H1 (cell line): ENCODE measurements around the gene TFF2. TPM values are rescaled to one million over a fixed set of nuclear protein-coding genes. Genes with fewer than 3 reads are reported as not detected.

ENCODE experiments used
- CTCF ChIA-PET: fragments of 300-600 bp; sonication (Branson Sonifier 250); formaldehyde crosslinking; loops from one replicate; lab custom pipeline; 2021; ENCODE audit not compliant: partially characterized antibody; lab: Charles Lee
- POLR2A ChIA-PET: fragments of 300-600 bp; sonication (Branson Sonifier 250); formaldehyde crosslinking; loops from one replicate; lab custom pipeline; 2021; ENCODE audit warnings: inconsistent platforms; ENCODE audit not compliant: partially characterized antibody; lab: Charles Lee
- DNase-seq, 2 experiments: peaks; one replicate each; pipeline versions ENCODE4 v3.0.0 to v3.0.0-alpha.2; 2010 to 2022; ENCODE audit warnings: low spot score in 2 of 2, low read depth in 1 of 2, mixed read lengths in 1 of 2
- FAIRE-seq: peaks from 2 replicates; lab custom pipeline; 2011; peaks lifted over from hg19 to GRCh38; lab: Jason Lieb, UNC
- H2AFZ ChIP-seq: 2 replicates; pipeline ENCODE4 v1.8.1; 2012; ENCODE audit warnings: low read length, inconsistent platforms
- H2AK5ac ChIP-seq: 2 replicates; pipeline ENCODE4 v1.6.1; 2013; ENCODE audit warnings: low read depth, low read length
- H2BK120ac ChIP-seq: replicated peaks from 2 replicates; pipeline ENCODE3; 2013; ENCODE audit warnings: low read depth, low read length, inconsistent platforms
- H2BK12ac ChIP-seq: 2 replicates; pipeline ENCODE4 v1.6.1; 2013; ENCODE audit warnings: low read depth, low read length
- H2BK15ac ChIP-seq: 2 replicates; pipeline ENCODE4 v1.6.1; 2013; ENCODE audit warnings: low read length
- H2BK20ac ChIP-seq: 2 replicates; pipeline ENCODE4 v1.6.1; 2013; ENCODE audit warnings: low read length
- H2BK5ac ChIP-seq: 2 replicates; pipeline ENCODE4 v1.6.1; 2013; ENCODE audit warnings: low read depth, low read length
- H3K14ac ChIP-seq: 2 replicates; pipeline ENCODE4 v1.6.1; 2013; ENCODE audit warnings: inconsistent platforms; ENCODE audit not compliant: insufficient read length
- H3K18ac ChIP-seq: 2 replicates; pipeline ENCODE4 v1.6.1; 2013; ENCODE audit warnings: low read length; ENCODE audit errors: extremely low read depth
- H3K23ac ChIP-seq: 2 replicates; pipeline ENCODE4 v1.6.1; 2013; ENCODE audit warnings: inconsistent platforms; ENCODE audit not compliant: insufficient read length
- H3K23me2 ChIP-seq: 2 replicates; pipeline ENCODE4 v1.6.1; 2013; ENCODE audit warnings: low read depth, low read length
- H3K27ac ChIP-seq: 2 replicates; pipeline ENCODE4 v1.6.1; 2011; ENCODE audit warnings: low read depth, low read length, inconsistent platforms
- H3K27me3 ChIP-seq, 4 experiments: replicated peaks in 1 of 4; 1 replicate in 1 of 4; 2 replicates in 3 of 4; pipeline versions ENCODE4 v1.6.1 to v1.8.1; 2011 to 2013; ENCODE audit warnings: low read length in 3 of 4, mild to moderate bottlenecking in 3 of 4, inconsistent platforms in 2 of 4, mixed read lengths in 2 of 4, moderate library complexity in 1 of 4; ENCODE audit not compliant: control insufficient read depth in 3 of 4, insufficient read depth in 3 of 4; ENCODE audit errors: extremely low read depth in 1 of 4
- H3K36me3 ChIP-seq, 4 experiments: 2 replicates each; pipeline versions ENCODE4 v1.6.1 to v1.8.1; 2011 to 2013; ENCODE audit warnings: mild to moderate bottlenecking in 4 of 4, low read length in 3 of 4, moderate library complexity in 2 of 4, control low read depth in 1 of 4, inconsistent platforms in 1 of 4; ENCODE audit not compliant: insufficient read depth in 4 of 4, control insufficient read depth in 2 of 4
- H3K4ac ChIP-seq: replicated peaks from 2 replicates; pipeline ENCODE3; 2013; ENCODE audit warnings: low read length, low read depth, mixed read lengths, inconsistent platforms; ENCODE audit not compliant: insufficient read length
- H3K4me1 ChIP-seq, 4 experiments: replicated peaks in 1 of 4; 1 replicate in 1 of 4; 2 replicates in 3 of 4; pipeline versions ENCODE4 v1.6.1 to v1.8.1; 2011 to 2013; ENCODE audit warnings: low read length in 3 of 4, inconsistent platforms in 2 of 4, mixed read lengths in 1 of 4; ENCODE audit not compliant: insufficient read depth in 4 of 4, control insufficient read depth in 3 of 4
- H3K4me2 ChIP-seq, 2 experiments: 2 replicates each; pipeline versions ENCODE4 v1.6.1 to v1.8.1; 2011 to 2013; ENCODE audit warnings: low read depth in 2 of 2, low read length in 2 of 2, control low read depth in 1 of 2, inconsistent platforms in 1 of 2, mild to moderate bottlenecking in 1 of 2; ENCODE audit not compliant: insufficient read depth in 1 of 2
- H3K4me3 ChIP-seq, 4 experiments: fragments of 200-600, 300-600 bp in 1 of 4; sonication (generic), shearing (Covaris generic), sonication (Bioruptor Twin) in 1 of 4; 2 replicates each; pipeline versions ENCODE4 v1.5.1 to v1.8.1; 2011 to 2016; ENCODE audit warnings: low read length in 4 of 4, low read depth in 3 of 4, control low read depth in 2 of 4, inconsistent platforms in 2 of 4, mild to moderate bottlenecking in 2 of 4, mixed read lengths in 1 of 4, moderate library complexity in 1 of 4; ENCODE audit not compliant: insufficient read depth in 2 of 4; ENCODE audit errors: extremely low read depth in 1 of 4
- H3K56ac ChIP-seq: replicated peaks from 2 replicates; pipeline ENCODE3; 2013; ENCODE audit warnings: low read depth, mild to moderate bottlenecking, mixed read lengths, low read length, inconsistent platforms; ENCODE audit not compliant: insufficient read length
- H3K79me1 ChIP-seq: 2 replicates; pipeline ENCODE4 v1.6.1; 2013; ENCODE audit warnings: low read depth, low read length, control low read depth
- H3K79me2 ChIP-seq, 2 experiments: 2 replicates each; pipeline versions ENCODE4 v1.6.1 to v1.8.1; 2012 to 2013; ENCODE audit warnings: low read length in 2 of 2, mild to moderate bottlenecking in 2 of 2, inconsistent platforms in 1 of 2; ENCODE audit not compliant: insufficient read depth in 2 of 2, control insufficient read depth in 1 of 2
- H3K9ac ChIP-seq, 4 experiments: replicated peaks in 1 of 4; 1 replicate in 1 of 4; 2 replicates in 3 of 4; pipeline versions ENCODE4 v1.6.1 to v1.8.1; 2011 to 2013; ENCODE audit warnings: low read depth in 3 of 4, low read length in 3 of 4, control low read depth in 2 of 4, mild to moderate bottlenecking in 2 of 4, moderate library complexity in 2 of 4, inconsistent platforms in 1 of 4; ENCODE audit errors: extremely low read depth in 1 of 4
- H3K9me3 ChIP-seq, 2 experiments: 2 replicates each; pipeline versions ENCODE4 v1.6.1 to v1.8.1; 2012 to 2013; ENCODE audit warnings: mild to moderate bottlenecking in 2 of 2, moderate library complexity in 2 of 2, control low read depth in 1 of 2, inconsistent platforms in 1 of 2, low read depth in 1 of 2, low read length in 1 of 2, mixed read lengths in 1 of 2; ENCODE audit not compliant: insufficient read depth in 2 of 2
- H4K20me1 ChIP-seq, 2 experiments: replicated peaks in 1 of 2; 2 replicates each; pipeline versions ENCODE3 to v1.8.1; 2011 to 2013; ENCODE audit warnings: inconsistent platforms in 2 of 2, low read length in 2 of 2, mild to moderate bottlenecking in 1 of 2; ENCODE audit not compliant: insufficient read depth in 2 of 2, control insufficient read depth in 1 of 2
- H4K5ac ChIP-seq: 2 replicates; pipeline ENCODE4 v1.6.1; 2013; ENCODE audit warnings: low read length, low read depth, mixed read lengths, inconsistent platforms; ENCODE audit not compliant: insufficient read length
- H4K8ac ChIP-seq: 2 replicates; pipeline ENCODE4 v1.8.0; 2013; ENCODE audit warnings: mild to moderate bottlenecking, moderate library complexity, low read length, inconsistent platforms; ENCODE audit not compliant: insufficient read depth; ENCODE audit errors: extremely low read depth
- H4K91ac ChIP-seq: replicated peaks from 2 replicates; pipeline ENCODE3; 2013; ENCODE audit warnings: low read length, mixed read lengths, inconsistent platforms; ENCODE audit not compliant: insufficient read length
- BRCA1 ChIP-seq: IDR thresholded peaks from 2 replicates; pipeline ENCODE4 v1.6.1; 2012; ENCODE audit warnings: low read depth, low read length, improper control_type of control experiment
- EP300 ChIP-seq, 2 experiments: IDR thresholded peaks; 1 replicate in 1 of 2; 2 replicates in 1 of 2; pipeline ENCODE4 v1.6.1; 2011 to 2012; ENCODE audit warnings: low read depth in 2 of 2, low read length in 2 of 2, mild to moderate bottlenecking in 2 of 2, borderline replicate concordance in 1 of 2, inconsistent platforms in 1 of 2, moderate library complexity in 1 of 2
- JUN ChIP-seq: IDR thresholded peaks from 2 replicates; pipeline ENCODE4 v1.6.1; 2011; ENCODE audit warnings: low read depth, mild to moderate bottlenecking, improper control_type of control experiment, low read length
- SP4 ChIP-seq: IDR thresholded peaks from 2 replicates; pipeline ENCODE4 v1.6.1; 2012; ENCODE audit warnings: low read length, inconsistent platforms
- WGBS, 2 experiments: shearing (Covaris generic) in 1 of 2; methylation state at CpG; one replicate each; pipeline versions ENCODE4 v1.1.6 to v1.1.7; 2013 to 2015; ENCODE audit warnings: low lambda C conversion rate in 2 of 2, mixed read lengths in 2 of 2, inconsistent platforms in 1 of 2, low coverage in 1 of 2, missing lambda C conversion rate in 1 of 2; ENCODE audit not compliant: insufficient replicate concordance in 2 of 2, insufficient coverage in 1 of 2, insufficient read length in 1 of 2; ENCODE audit errors: extremely low coverage in 1 of 2, missing lambda C conversion rate in 1 of 2; 5-methylcytosine and 5-hydroxymethylcytosine counted together
- polyA plus RNA-seq, 7 experiments: library from polyadenylated mRNA; depleted of rRNA in 3 of 7; stranded (reverse) in 5 of 7; unstranded in 2 of 7; fragments of >200 nt in 5 of 7; fragments of 200-250 nt in 2 of 7; gene quantifications; 1 replicate in 5 of 7; 2 replicates in 1 of 7; 4 replicates in 1 of 7; pipeline versions ENCODE4 v1.2.1 to v1.2.3, GENCODE V29; 2011 to 2013; ENCODE audit warnings: missing spikeins in 2 of 7, mixed read lengths in 2 of 7
- total RNA-seq: library from RNA; stranded (reverse); fragmentation: NEBNext Ultra II Directional; extraction: Animal tissue kit (Norgen Biotek cat#: 25700); gene quantifications from 2 replicates; pipeline ENCODE4 v1.2.1, GENCODE V29; 2021
- TF ChIP-seq, protein P1 (sequence below): IDR thresholded peaks from 2 replicates; pipeline ENCODE4 v1.6.1; 2012; ENCODE audit warnings: low read length, inconsistent platforms
- TF ChIP-seq, protein P2 (sequence below): IDR thresholded peaks from 2 replicates; pipeline ENCODE4 v1.6.1; 2011; ENCODE audit warnings: low read depth, mild to moderate bottlenecking, low read length; ENCODE audit not compliant: insufficient read depth
- TF ChIP-seq, protein P3 (sequence below): IDR thresholded peaks from 2 replicates; pipeline ENCODE4 v1.6.1; 2012; ENCODE audit warnings: inconsistent platforms

Gene TFF2
- total and polyA plus RNA-seq, 2 of the 8 experiments (the other 6 are each of a cell fraction or from before 2014, with no cell fraction given) = not detected

DNA sequence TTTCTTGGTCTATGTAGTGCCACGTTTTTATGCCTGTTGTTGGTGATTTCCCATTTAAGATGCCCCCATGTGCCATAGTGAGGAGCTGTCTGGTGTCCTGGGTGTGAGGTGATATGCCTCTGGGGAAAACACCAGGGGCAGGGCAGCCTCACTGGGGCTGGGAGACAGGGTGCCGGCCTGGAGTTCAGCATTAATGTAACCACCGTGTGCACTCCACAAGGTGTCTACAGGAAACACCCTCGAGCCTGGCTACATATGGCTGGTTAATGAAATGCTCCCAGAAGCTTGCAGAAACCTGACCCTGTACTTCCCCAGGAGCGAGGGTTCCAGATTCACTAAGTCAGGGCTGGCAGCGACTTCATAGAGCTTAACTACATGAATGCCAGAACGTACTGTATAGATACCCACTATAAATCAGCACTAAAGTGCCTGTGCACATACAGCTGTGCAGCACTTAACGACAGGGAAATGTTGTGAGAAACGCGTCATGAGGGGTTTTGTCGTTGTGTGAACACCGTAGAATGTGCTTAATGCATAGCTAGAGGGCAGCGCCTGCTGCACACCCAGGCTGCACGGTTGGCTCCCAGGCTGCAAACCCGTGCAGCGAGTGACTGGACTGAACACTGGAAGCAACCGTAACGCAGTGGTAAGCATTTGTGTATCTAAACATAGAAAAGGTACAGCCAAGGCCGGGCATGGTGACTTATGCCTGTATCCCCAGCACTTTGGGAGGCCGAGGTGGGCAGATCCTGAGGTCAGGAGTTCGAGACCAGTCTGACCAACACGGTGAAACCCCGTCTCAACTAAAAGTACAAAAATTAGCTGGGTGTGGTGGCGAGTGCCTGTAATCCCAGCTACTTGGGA is 10.4 kb downstream of the TFF2 start:
- FAIRE-seq = no peak
- WGBS, 2 experiments = 88% methylated on average over 24 of the region's 24 CpGs; no CpG with 5 or more reads in 1 of the 2 experiments
- POLR2A ChIA-PET = no interaction called here

More for the DNA sequence above, 10.4 kb downstream of the TFF2 start:
- H2BK15ac ChIP-seq = no peak overlapping the region
- H3K4me1 ChIP-seq = peaks cover 0 to 13% (median 4%) of the 10 kb centered on the region in 4 experiments; a peak in 6 of 7 replicates
- H3K27me3 ChIP-seq = no peaks in the 10 kb centered on the region
- H2AK5ac ChIP-seq = no peak overlapping the region
- H2BK120ac ChIP-seq = no peak overlapping the region
- H4K91ac ChIP-seq = peak overlapping the region; percentile 25
- H2BK12ac ChIP-seq = no peak overlapping the region
- H3K23ac ChIP-seq = no peak overlapping the region
- H3K9me3 ChIP-seq = no peaks in the 10 kb centered on the region
- no peak overlapping the region for H3K4me2 ChIP-seq
- no peak overlapping the region for H3K18ac ChIP-seq
- no peaks in the 10 kb centered on the region for H4K20me1 ChIP-seq
- H3K23me2 ChIP-seq = no peaks in the 10 kb centered on the region
- no peak overlapping the region for H3K9ac ChIP-seq
- H3K4me3 ChIP-seq = no peak overlapping the region
- no peak overlapping the region for H3K56ac ChIP-seq
- no peak overlapping the region for H2BK20ac ChIP-seq
- H4K8ac ChIP-seq = no peak overlapping the region; the same call in 1 of the 2 replicates
- H2AFZ ChIP-seq = no peak overlapping the region
- H4K5ac ChIP-seq = no peak overlapping the region
- TF ChIP-seq EP300 (IDR thresholded peaks at IDR 0.05; ENCODE audit: borderline replicate concordance in 1 of 2, low read depth in 2 of 2, low read length in 2 of 2) = no peak
- no peak for TF ChIP-seq SP4
- TF ChIP-seq, protein P1, sequence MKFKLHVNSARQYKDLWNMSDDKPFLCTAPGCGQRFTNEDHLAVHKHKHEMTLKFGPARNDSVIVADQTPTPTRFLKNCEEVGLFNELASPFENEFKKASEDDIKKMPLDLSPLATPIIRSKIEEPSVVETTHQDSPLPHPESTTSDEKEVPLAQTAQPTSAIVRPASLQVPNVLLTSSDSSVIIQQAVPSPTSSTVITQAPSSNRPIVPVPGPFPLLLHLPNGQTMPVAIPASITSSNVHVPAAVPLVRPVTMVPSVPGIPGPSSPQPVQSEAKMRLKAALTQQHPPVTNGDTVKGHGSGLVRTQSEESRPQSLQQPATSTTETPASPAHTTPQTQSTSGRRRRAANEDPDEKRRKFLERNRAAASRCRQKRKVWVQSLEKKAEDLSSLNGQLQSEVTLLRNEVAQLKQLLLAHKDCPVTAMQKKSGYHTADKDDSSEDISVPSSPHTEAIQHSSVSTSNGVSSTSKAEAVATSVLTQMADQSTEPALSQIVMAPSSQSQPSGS = no peak
- no peak for TF ChIP-seq JUN
- no peak for TF ChIP-seq BRCA1
- TF ChIP-seq, protein P2, sequence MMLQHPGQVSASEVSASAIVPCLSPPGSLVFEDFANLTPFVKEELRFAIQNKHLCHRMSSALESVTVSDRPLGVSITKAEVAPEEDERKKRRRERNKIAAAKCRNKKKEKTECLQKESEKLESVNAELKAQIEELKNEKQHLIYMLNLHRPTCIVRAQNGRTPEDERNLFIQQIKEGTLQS = no peak
- TF ChIP-seq, protein P3, sequence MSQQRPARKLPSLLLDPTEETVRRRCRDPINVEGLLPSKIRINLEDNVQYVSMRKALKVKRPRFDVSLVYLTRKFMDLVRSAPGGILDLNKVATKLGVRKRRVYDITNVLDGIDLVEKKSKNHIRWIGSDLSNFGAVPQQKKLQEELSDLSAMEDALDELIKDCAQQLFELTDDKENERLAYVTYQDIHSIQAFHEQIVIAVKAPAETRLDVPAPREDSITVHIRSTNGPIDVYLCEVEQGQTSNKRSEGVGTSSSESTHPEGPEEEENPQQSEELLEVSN = no peak
- no peak overlapping the region for H2BK5ac ChIP-seq
- H3K4ac ChIP-seq = no peak overlapping the region
- H3K14ac ChIP-seq = no peak overlapping the region
- CTCF ChIA-PET = interaction anchor here (0.6 to 11.6 kb wide), 8 partner anchors 22 to 195 kb away, joined by 3 to 137 read pairs (median 6); partner anchors contain the start of gene TFF3
- H3K36me3 ChIP-seq = no peaks in the 10 kb centered on the region
- H3K27ac ChIP-seq = no peak overlapping the region
- no peaks in the 10 kb centered on the region for H3K79me2 ChIP-seq
- no peaks in the 10 kb centered on the region for H3K79me1 ChIP-seq
- peak in 1 of 2 experiments; percentile 39 for DNase-seq
